HG02571 (cell line): Measurements from ENCODE around the gene ERICH4.
A peak's percentile ranks its signal among the peaks of the same experiment; 100 is the strongest.
"Not testable (repeated sequence)": the region's sequence is repeated elsewhere in the genome, so short reads cannot be mapped to it uniquely, and the experiment has no call there.

Experiments used
- ATAC-seq: cut with Tn5 transposase; IDR thresholded peaks from one replicate; pipeline ENCODE4 v1.9.1; 2021; ENCODE audit warnings: mild to moderate bottlenecking, moderate library complexity; ENCODE audit not compliant: unreplicated experiment

ERICH4 gene

GRCh38 chr19:41434450-41434849, 8.5 kb upstream of the ERICH4 start:
- no peak for ATAC-seq

- not testable (repeated sequence) for ATAC-seq
Measured at GRCh38 chr19:41435376-41435775, 7.6 kb upstream of the ERICH4 start.

- ATAC-seq, result no peak
Measured at GRCh38 chr19:41435936-41436673, 6.9 kb upstream of the ERICH4 start.

- ATAC-seq, result no peak
Measured at GRCh38 chr19:41436674-41436951, 6.3 kb upstream of the ERICH4 start.

- ATAC-seq, result no peak
Measured at GRCh38 chr19:41437944-41438574, 4.9 kb upstream of the ERICH4 start.

GRCh38 chr19:41439441-41440222, 3.3 kb upstream of the ERICH4 start, which contains the start of gene DMAC2:
Gene DMAC2 (minus strand): TSS chr19:41439912. CDS start chr19:41439899, 13 bp downstream.
- ATAC-seq, result peak; percentile 79

GRCh38 chr19:41441321-41441945, 1.5 kb upstream of the ERICH4 start:
- no peak for ATAC-seq

GRCh38 chr19:41443813-41444455, 978 bp downstream of the ERICH4 start:
- ATAC-seq, result no peak

- no peak for ATAC-seq
Measured at GRCh38 chr19:41445575-41445974, 2.6 kb downstream of the ERICH4 start.

- ATAC-seq, result no peak
Measured at GRCh38 chr19:41447732-41448332, 4.9 kb downstream of the ERICH4 start.

GRCh38 chr19:41449079-41449864, 6.3 kb downstream of the ERICH4 start:
- peak; percentile 51 for ATAC-seq

- ATAC-seq, result no peak
Measured at GRCh38 chr19:41449865-41450178, 6.9 kb downstream of the ERICH4 start.

GRCh38 chr19:41452584-41453275, 9.8 kb downstream of the ERICH4 start:
- no peak for ATAC-seq

GRCh38 chr19:41455936-41456335, 13.0 kb downstream of the ERICH4 start:
- ATAC-seq, result no peak

- no peak for ATAC-seq
Measured at GRCh38 chr19:41456342-41456918, 13.5 kb downstream of the ERICH4 start.

- no peak for ATAC-seq
Measured at GRCh38 chr19:41457241-41457640, 14.3 kb downstream of the ERICH4 start.

- ATAC-seq, result no peak
Measured at GRCh38 chr19:41462497-41462896, 19.5 kb downstream of the ERICH4 start.

- not testable (repeated sequence) for ATAC-seq
Measured at GRCh38 chr19:41463257-41464256, 20.6 kb downstream of the ERICH4 start.
